Measurements from ENCODE around the gene SYTL2.

DNA sequence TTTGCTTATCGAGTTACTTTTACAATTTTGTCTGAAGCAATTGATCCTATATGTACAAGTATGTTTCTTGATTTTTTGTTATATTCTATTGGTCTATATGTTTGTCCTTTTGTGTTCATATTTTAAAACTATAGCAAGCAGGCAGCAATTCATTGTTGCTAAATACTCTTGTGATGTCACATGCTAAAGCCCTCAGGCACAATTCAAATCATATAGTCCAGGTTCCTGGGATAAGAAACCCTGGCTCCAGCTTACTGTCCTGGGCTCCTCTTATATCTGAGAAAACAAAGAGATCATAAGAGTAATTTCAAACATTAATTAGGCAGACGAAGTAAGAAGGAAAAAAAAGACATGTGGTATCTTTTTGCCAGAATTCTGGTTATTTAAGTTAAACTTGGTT is 37.6 kb upstream of the SYTL2 start:
- TF ChIP-seq, protein P1, sequence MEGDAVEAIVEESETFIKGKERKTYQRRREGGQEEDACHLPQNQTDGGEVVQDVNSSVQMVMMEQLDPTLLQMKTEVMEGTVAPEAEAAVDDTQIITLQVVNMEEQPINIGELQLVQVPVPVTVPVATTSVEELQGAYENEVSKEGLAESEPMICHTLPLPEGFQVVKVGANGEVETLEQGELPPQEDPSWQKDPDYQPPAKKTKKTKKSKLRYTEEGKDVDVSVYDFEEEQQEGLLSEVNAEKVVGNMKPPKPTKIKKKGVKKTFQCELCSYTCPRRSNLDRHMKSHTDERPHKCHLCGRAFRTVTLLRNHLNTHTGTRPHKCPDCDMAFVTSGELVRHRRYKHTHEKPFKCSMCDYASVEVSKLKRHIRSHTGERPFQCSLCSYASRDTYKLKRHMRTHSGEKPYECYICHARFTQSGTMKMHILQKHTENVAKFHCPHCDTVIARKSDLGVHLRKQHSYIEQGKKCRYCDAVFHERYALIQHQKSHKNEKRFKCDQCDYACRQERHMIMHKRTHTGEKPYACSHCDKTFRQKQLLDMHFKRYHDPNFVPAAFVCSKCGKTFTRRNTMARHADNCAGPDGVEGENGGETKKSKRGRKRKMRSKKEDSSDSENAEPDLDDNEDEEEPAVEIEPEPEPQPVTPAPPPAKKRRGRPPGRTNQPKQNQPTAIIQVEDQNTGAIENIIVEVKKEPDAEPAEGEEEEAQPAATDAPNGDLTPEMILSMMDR (IDR thresholded peaks at IDR 0.05): no peak
- TF ChIP-seq POLR2A (IDR thresholded peaks at IDR 0.05): no peak

Measured in adrenal gland (tissue), 5 donors.